ENCODE measurements around the gene SLC16A1.

DNA sequence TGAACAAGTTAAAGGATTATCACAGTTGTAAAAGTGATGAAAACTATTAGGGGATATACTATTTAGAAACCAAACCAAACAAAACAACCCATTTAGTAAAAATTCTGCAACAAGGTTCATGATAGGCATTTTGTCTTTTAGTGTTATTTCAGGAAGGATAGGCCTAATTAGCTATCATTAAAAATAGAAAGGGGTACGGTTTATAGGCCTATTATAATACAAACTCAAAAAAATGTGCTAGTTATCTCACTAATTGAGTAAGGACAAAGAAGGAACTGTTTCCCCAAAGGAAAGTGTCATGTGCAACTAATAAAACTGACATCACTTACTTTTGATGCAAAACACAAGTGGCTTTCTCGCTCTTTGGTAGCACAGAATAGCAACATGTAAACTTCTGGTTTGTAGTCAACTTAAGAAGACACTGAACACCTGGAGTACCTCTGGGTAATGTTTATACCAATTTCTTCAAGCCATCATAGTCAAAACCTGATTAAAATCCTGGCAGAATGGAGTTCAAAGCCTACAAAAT is 28.5 kb downstream of the SLC16A1 start:
- TF ChIP-seq L3MBTL2 (conservative IDR thresholded peaks at IDR 0.05) (no peak), CTBP1 (IDR thresholded peaks at IDR 0.05; ENCODE audit: borderline replicate concordance) (no peak), SUZ12 (IDR thresholded peaks at IDR 0.05) (no peak), TARDBP (IDR thresholded peaks at IDR 0.05) (no peak), BHLHE40 (IDR thresholded peaks at IDR 0.05; ENCODE audit: borderline replicate concordance) (no peak), FOXK2 (IDR thresholded peaks at IDR 0.05) (no peak), FOXA1 (IDR thresholded peaks at IDR 0.05) (no peak)

Data from HEK293T (cell line).